ENCODE measurements around the gene BCAR3.

Gene BCAR3

GRCh38 chr1:93694039-93694438 lies 12.4 kb upstream of the BCAR3 start:
- peaks cover 14% of the 10 kb centered on the region for H3K4me1 ChIP-seq (ENCODE audit: insufficient read depth, insufficient read length)
- H3K4me3 ChIP-seq (ENCODE audit: insufficient read length, low read depth), result no peak overlapping the region
- H3K9ac ChIP-seq (ENCODE audit: insufficient read length, low read depth), result no peak overlapping the region
- no peaks in the 10 kb centered on the region for H3K36me3 ChIP-seq (ENCODE audit: insufficient read depth, insufficient read length, low read length)
- H3K27me3 ChIP-seq (ENCODE audit: insufficient read depth, insufficient read length), result no peaks in the 10 kb centered on the region
- TF ChIP-seq SUZ12 (IDR thresholded peaks at IDR 0.05; ENCODE audit: extremely low read depth, insufficient read depth, insufficient read length), result no peak
- no peak for TF ChIP-seq ZNF274 (IDR thresholded peaks at IDR 0.05; ENCODE audit: low read depth, low read length)
- no peak for TF ChIP-seq YY1 (IDR thresholded peaks at IDR 0.05; ENCODE audit: insufficient read depth, insufficient read length)
- DNase-seq (ENCODE audit: low read depth, low spot score), result no peak
- no peaks in the 10 kb centered on the region for H3K9me3 ChIP-seq (ENCODE audit: insufficient read depth, low read length)

GRCh38 chr1:93692983-93693591 lies 11.4 kb upstream of the BCAR3 start:
- peaks cover 14% of the 10 kb centered on the region for H3K4me1 ChIP-seq (ENCODE audit: insufficient read depth, insufficient read length)
- H3K9ac ChIP-seq (ENCODE audit: insufficient read length, low read depth), result no peak overlapping the region
- no peaks in the 10 kb centered on the region for H3K9me3 ChIP-seq (ENCODE audit: insufficient read depth, low read length)
- H3K27me3 ChIP-seq (ENCODE audit: insufficient read depth, insufficient read length), result no peaks in the 10 kb centered on the region
- no peak for DNase-seq (ENCODE audit: low read depth, low spot score)
- H3K36me3 ChIP-seq (ENCODE audit: insufficient read depth, insufficient read length, low read length), result no peaks in the 10 kb centered on the region
- no peak overlapping the region for H3K4me3 ChIP-seq (ENCODE audit: insufficient read length, low read depth)
- no peak for TF ChIP-seq YY1 (IDR thresholded peaks at IDR 0.05; ENCODE audit: insufficient read depth, insufficient read length)
- no peak for TF ChIP-seq SUZ12 (IDR thresholded peaks at IDR 0.05; ENCODE audit: extremely low read depth, insufficient read depth, insufficient read length)
- TF ChIP-seq ZNF274 (IDR thresholded peaks at IDR 0.05; ENCODE audit: low read depth, low read length), result no peak

DNA sequence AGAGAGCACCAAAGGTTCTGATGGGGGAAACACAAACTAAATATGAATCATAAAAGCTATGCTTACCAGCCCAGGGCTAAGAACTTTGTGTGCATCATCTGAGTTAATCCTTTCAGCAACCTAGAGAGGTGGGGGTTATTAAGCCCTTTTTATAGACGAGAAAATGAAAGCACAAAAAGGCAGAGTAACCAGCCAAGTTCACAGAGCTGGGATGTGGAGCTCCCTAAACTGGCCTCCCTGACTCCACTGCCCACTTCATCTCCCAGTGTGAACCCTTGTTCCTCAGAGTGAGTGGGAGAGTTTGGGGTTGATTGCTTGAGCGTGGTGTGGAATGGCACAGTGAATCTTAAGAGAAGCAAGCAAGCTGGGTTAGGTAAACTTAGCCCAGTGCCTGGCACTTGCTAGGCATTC lies 10.8 kb upstream of the BCAR3 start:
- no peak for DNase-seq (ENCODE audit: low read depth, low spot score)
- H3K36me3 ChIP-seq (ENCODE audit: insufficient read depth, insufficient read length, low read length), result no peaks in the 10 kb centered on the region
- H3K27me3 ChIP-seq (ENCODE audit: insufficient read depth, insufficient read length), result no peaks in the 10 kb centered on the region
- no peaks in the 10 kb centered on the region for H3K9me3 ChIP-seq (ENCODE audit: insufficient read depth, low read length)
- TF ChIP-seq ZNF274 (IDR thresholded peaks at IDR 0.05; ENCODE audit: low read depth, low read length) (no peak), SUZ12 (IDR thresholded peaks at IDR 0.05; ENCODE audit: extremely low read depth, insufficient read depth, insufficient read length) (no peak), YY1 (IDR thresholded peaks at IDR 0.05; ENCODE audit: insufficient read depth, insufficient read length) (no peak)
- H3K9ac ChIP-seq (ENCODE audit: insufficient read length, low read depth), result no peak overlapping the region
- H3K4me1 ChIP-seq (ENCODE audit: insufficient read depth, insufficient read length), result peaks cover 14% of the 10 kb centered on the region
- no peak overlapping the region for H3K4me3 ChIP-seq (ENCODE audit: insufficient read length, low read depth)

- Histone ChIP-seq H3K4me1 (ENCODE audit: insufficient read depth, insufficient read length) (peaks cover 14% of the 10 kb centered on the region), H3K9me3 (ENCODE audit: insufficient read depth, low read length) (no peaks in the 10 kb centered on the region), H3K27me3 (ENCODE audit: insufficient read depth, insufficient read length) (no peaks in the 10 kb centered on the region), H3K36me3 (ENCODE audit: insufficient read depth, insufficient read length, low read length) (no peaks in the 10 kb centered on the region), H3K4me3 (ENCODE audit: insufficient read length, low read depth) (no peak overlapping the region), H3K9ac (ENCODE audit: insufficient read length, low read depth) (no peak overlapping the region)
- DNase-seq (ENCODE audit: low read depth, low spot score), result no peak
- TF ChIP-seq YY1 (IDR thresholded peaks at IDR 0.05; ENCODE audit: insufficient read depth, insufficient read length) (no peak), ZNF274 (IDR thresholded peaks at IDR 0.05; ENCODE audit: low read depth, low read length) (no peak), SUZ12 (IDR thresholded peaks at IDR 0.05; ENCODE audit: extremely low read depth, insufficient read depth, insufficient read length) (no peak)
These were observed 10.4 kb upstream of the BCAR3 start for GRCh38 chr1:93692026-93692425.

GRCh38 chr1:93690921-93691789 lies 9.5 kb upstream of the BCAR3 start:
- Histone ChIP-seq H3K9ac (ENCODE audit: insufficient read length, low read depth) (no peak overlapping the region), H3K36me3 (ENCODE audit: insufficient read depth, insufficient read length, low read length) (no peaks in the 10 kb centered on the region), H3K27me3 (ENCODE audit: insufficient read depth, insufficient read length) (no peaks in the 10 kb centered on the region), H3K4me3 (ENCODE audit: insufficient read length, low read depth) (no peak overlapping the region), H3K4me1 (ENCODE audit: insufficient read depth, insufficient read length) (peaks cover 14% of the 10 kb centered on the region), H3K9me3 (ENCODE audit: insufficient read depth, low read length) (no peaks in the 10 kb centered on the region)
- no peak for DNase-seq (ENCODE audit: low read depth, low spot score)
- no peak for TF ChIP-seq YY1 (IDR thresholded peaks at IDR 0.05; ENCODE audit: insufficient read depth, insufficient read length)
- TF ChIP-seq SUZ12 (IDR thresholded peaks at IDR 0.05; ENCODE audit: extremely low read depth, insufficient read depth, insufficient read length), result no peak
- no peak for TF ChIP-seq ZNF274 (IDR thresholded peaks at IDR 0.05; ENCODE audit: low read depth, low read length)

- no peak for TF ChIP-seq ZNF274 (IDR thresholded peaks at IDR 0.05; ENCODE audit: low read depth, low read length)
- Histone ChIP-seq H3K27me3 (ENCODE audit: insufficient read depth, insufficient read length) (no peaks in the 10 kb centered on the region), H3K9me3 (ENCODE audit: insufficient read depth, low read length) (no peaks in the 10 kb centered on the region), H3K36me3 (ENCODE audit: insufficient read depth, insufficient read length, low read length) (no peaks in the 10 kb centered on the region), H3K4me1 (ENCODE audit: insufficient read depth, insufficient read length) (peaks cover 14% of the 10 kb centered on the region), H3K9ac (ENCODE audit: insufficient read length, low read depth) (no peak overlapping the region), H3K4me3 (ENCODE audit: insufficient read length, low read depth) (no peak overlapping the region)
- no peak for DNase-seq (ENCODE audit: low read depth, low spot score)
These were observed 8.7 kb upstream of the BCAR3 start for GRCh38 chr1:93690341-93690740.

DNA sequence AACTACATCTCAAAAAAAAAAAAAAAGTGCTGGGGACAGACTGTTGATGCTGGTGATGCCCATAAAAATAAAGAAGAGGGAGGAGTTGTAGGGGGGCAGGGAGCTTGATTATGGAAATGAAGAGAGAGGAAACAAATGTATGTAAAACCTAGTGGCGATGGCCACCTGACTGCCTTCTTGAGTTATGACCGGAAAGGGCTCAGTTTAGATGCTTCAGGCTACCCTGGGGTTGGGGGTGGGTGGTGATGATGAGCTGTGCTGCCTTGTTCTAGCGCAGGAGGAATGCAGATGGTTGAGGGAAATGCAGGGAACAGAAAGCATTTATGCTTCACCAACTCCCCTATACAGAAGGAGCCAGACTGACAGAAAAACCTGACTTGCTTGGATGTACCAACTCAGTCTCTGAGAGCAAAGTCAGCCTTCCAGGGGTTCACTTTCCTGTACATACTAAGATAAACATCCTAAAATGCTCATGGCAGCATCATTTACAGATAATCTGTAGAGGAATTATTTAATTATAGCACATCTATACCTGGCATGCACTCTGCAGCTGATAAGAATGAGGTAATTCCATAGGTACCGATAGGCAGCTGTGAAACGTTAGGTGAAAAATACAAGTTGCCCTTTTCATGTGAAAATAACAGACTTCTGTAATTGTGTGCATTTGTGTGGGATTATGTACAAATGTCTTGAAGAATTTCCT lies 8.0 kb upstream of the BCAR3 start:
- Histone ChIP-seq H3K27me3 (ENCODE audit: insufficient read depth, insufficient read length) (no peaks in the 10 kb centered on the region), H3K4me1 (ENCODE audit: insufficient read depth, insufficient read length) (peaks cover 14% of the 10 kb centered on the region), H3K9me3 (ENCODE audit: insufficient read depth, low read length) (no peaks in the 10 kb centered on the region), H3K36me3 (ENCODE audit: insufficient read depth, insufficient read length, low read length) (no peaks in the 10 kb centered on the region), H3K4me3 (ENCODE audit: insufficient read length, low read depth) (no peak overlapping the region), H3K9ac (ENCODE audit: insufficient read length, low read depth) (no peak overlapping the region)
- DNase-seq (ENCODE audit: low read depth, low spot score), result no peak
- no peak for TF ChIP-seq YY1 (IDR thresholded peaks at IDR 0.05; ENCODE audit: insufficient read depth, insufficient read length)
- TF ChIP-seq ZNF274 (IDR thresholded peaks at IDR 0.05; ENCODE audit: low read depth, low read length), result no peak
- TF ChIP-seq SUZ12 (IDR thresholded peaks at IDR 0.05; ENCODE audit: extremely low read depth, insufficient read depth, insufficient read length), result no peak

Data from NT2/D1 (cell line).